HG03439 (cell line): ENCODE measurements around the gene DUSP3.

Experiments used
- ATAC-seq: cut with Tn5 transposase; IDR thresholded peaks from one replicate; pipeline ENCODE4 v1.9.1; 2021; ENCODE audit warnings: mild to moderate bottlenecking, moderate library complexity; ENCODE audit not compliant: unreplicated experiment

DUSP3 gene

GRCh38 chr17:43737722-43738121 is 41.1 kb downstream of the DUSP3 start:
- no peak for ATAC-seq

- no peak for ATAC-seq
Observed at GRCh38 chr17:43736389-43736788, 42.4 kb downstream of the DUSP3 start.

GRCh38 chr17:43734376-43734775 is 44.4 kb downstream of the DUSP3 start:
- no peak for ATAC-seq

- ATAC-seq, result no peak
Observed at GRCh38 chr17:43733956-43734355, 44.8 kb downstream of the DUSP3 start.

- no peak for ATAC-seq
Observed at GRCh38 chr17:43732958-43733357, 45.8 kb downstream of the DUSP3 start.

GRCh38 chr17:43728081-43728480 is 50.7 kb downstream of the DUSP3 start:
- no peak for ATAC-seq

GRCh38 chr17:43723697-43724359 is 54.9 kb downstream of the DUSP3 start:
- ATAC-seq, result no peak

- ATAC-seq, result no peak
Observed at GRCh38 chr17:43722870-43723665, 55.7 kb downstream of the DUSP3 start.

- no peak for ATAC-seq
Observed at GRCh38 chr17:43722269-43722619, 56.5 kb downstream of the DUSP3 start.

GRCh38 chr17:43721537-43722268 is 57.1 kb downstream of the DUSP3 start:
- ATAC-seq, result no peak

- ATAC-seq, result peak; percentile 62
Observed at GRCh38 chr17:43720311-43721060, 58.3 kb downstream of the DUSP3 start.

GRCh38 chr17:43719578-43719977 is 59.2 kb downstream of the DUSP3 start:
- ATAC-seq, result no peak

GRCh38 chr17:43718544-43718943 is 60.2 kb downstream of the DUSP3 start:
- no peak for ATAC-seq

GRCh38 chr17:43717913-43718312 is 60.9 kb downstream of the DUSP3 start:
- ATAC-seq, result no peak
